ENCODE results near the gene SLC4A2.

Gene SLC4A2

DNA sequence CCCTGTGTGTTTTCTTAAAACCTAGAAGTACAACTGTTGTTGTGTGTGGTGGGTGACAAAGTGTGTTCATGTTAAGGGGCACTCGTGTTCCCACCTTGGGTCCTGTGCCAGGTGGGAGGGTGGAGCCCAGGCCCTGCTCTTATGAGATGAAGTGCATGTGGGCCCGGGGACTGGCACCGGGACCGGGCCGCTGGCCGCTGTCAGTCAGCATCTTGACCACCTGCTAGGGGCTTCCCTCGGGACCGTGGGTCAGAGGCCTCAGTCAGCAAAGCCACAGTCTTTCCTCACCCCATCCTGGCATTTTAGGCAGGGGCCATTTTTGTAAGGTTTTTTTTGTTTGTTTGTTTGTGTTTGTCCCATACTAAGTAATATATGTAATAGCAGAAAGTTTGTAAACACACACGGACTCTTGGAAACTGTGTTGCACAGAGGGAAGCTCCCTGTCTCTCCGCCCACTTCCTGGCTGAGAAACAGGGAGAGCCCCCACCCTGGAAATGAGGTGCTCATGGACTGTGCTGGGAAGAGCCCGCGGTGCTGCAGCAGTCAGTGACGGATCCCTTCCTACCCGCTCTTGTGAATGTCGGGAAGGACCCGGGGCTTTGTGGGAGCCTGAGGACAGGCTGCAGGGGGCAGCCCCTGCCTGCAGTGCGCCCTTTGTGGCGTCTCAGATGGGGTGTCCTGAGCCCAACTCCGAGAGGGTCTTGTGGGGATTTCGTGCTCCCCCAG, 40.3 kb downstream of the SLC4A2 start:
- no peak for DNase-seq

GRCh38 chr7:151100921-151101320, 41.5 kb downstream of the SLC4A2 start:
- DNase-seq = no peak

DNA sequence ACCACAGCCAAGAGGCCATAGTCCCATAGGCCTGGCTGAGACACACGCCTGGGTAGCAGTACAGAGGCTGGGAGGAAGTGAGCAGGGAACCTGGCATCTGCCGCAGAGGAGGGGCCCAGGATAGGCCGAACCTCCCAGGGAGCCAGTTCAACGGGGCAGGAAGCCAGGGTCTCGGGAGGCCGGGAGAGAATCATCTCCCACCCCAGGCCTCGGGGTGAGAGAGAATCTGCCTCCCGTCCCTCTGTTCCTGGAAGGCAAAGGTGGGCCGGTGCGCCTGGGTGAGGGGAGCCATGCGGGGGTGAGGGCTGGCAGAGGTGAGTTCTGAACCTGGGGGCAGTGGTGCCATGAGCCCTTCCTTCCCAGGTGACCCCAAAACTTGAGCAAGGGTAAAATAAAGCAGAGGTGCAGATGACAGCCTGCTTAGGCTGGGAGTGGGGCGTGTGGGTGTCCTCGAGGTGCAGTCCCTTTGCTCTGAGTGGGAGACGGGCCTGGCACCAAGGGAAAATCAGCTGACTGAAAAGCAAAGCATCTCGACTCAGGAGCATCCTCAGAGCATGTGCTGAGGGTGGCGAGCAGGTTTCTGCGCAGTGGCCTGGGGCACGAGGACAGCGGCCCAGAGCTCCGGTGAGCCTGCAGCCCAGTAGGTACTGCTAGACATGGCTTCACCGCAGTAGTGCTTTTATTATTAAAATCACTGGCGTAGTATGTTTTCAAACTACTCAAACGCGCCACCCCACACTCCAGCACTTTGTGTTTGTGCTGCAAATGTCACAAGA, 42.4 kb downstream of the SLC4A2 start:
- DNase-seq = no peak

DNA sequence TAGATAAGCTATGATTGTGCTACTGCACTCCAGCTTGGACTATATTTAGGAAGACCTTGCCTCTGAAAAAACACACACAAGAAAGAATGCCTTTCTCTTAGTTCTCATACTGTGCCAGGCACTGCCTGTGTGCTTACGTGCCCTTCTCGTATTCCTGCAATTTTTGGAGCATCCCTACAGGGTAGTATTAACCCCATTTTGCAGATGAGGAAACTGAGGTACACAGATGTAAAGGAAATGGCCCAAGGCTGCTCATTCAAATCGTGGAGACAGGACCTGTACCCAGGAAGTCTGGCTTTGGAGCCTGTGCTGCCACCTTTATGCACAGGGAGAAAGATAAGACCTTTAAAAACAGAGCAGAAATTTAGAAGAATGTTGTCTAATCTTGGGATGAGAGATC, 43.6 kb downstream of the SLC4A2 start:
- no peak for DNase-seq

- DNase-seq = no peak
These were observed 44.6 kb downstream of the SLC4A2 start for GRCh38 chr7:151103973-151104372.

DNA sequence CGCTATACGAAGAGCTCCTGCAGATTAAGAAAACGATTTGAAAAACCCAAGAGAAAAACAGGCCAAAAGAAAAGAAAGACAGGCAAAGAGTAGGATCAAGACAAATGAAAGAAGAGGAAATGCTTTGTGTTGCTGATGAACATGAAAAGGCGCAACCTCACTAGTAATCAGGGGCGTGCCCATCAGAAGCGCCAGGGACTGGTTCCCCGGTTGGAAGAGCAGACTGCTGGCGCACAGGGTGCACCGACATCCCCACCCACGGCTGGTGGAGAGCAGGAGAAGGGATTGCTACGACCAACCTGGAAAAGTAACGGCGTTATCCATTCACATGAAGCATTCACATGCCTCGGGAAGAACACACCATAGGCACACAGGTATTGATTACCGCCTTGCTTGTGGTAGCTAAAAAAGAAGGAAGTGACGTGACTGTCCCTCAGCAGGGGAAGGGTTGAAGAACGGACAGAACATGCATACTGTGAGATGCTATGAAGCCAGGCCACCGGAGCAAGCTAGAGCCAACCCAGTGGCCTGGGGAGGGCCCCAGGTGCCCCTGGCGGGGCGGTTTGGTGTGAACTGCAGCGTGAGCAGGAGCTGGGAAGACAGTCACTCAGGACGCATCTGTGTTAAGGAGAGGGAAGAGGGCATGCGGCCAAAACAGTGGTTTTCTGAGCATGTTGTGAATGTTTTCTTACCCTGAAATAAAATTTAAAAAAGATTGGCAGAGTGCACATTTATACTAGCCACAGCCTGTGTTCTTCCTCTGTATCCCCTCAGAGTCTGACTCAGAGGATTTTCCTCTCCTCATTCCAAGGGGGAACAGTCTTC, 45.2 kb downstream of the SLC4A2 start:
- DNase-seq = no peak

GRCh38 chr7:151107882-151108281, 48.5 kb downstream of the SLC4A2 start:
- DNase-seq = no peak

GRCh38 chr7:151109094-151110048, 50.0 kb downstream of the SLC4A2 start:
- no peak for DNase-seq

DNA sequence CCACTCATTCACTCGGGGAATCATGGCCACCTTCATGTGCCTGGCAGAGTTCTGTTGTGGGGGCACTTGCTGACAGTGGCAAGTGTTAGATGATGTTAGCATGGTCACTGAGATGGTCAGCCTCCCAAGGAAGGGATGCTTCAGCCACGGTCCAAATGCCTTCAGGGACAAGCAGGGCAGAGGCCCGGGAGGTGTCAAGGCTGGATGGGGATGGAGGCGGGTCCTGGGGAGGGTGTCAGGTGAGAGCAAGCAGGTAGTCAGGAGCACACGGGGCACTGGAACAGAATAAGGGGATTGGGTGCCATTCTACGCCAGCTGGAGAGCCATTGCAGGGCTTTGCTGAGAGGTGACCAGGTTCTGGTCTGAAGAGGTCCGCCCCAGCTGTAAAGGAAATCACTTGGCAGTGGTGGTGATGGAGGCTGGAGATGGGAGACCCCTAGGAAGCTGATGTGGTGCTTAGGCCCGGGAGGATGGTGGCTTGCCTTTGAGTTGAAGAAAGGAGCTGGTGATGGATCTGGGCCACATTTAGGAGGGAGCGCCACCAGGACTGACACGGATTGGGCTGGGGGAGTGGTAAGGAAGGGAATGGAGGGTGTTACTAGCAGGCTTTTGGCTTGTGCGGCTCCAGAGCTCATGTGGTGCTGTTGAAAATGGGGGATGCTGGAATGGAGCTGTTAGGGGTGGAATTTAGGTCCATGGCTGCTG, 51.0 kb downstream of the SLC4A2 start:
- DNase-seq = no peak

- peak; percentile 16 for DNase-seq
These were observed 51.7 kb downstream of the SLC4A2 start for GRCh38 chr7:151110941-151111645.

GRCh38 chr7:151113344-151114150, 54.2 kb downstream of the SLC4A2 start:
- no peak for DNase-seq

GRCh38 chr7:151114151-151115090, 55.0 kb downstream of the SLC4A2 start:
- DNase-seq = no peak

DNA sequence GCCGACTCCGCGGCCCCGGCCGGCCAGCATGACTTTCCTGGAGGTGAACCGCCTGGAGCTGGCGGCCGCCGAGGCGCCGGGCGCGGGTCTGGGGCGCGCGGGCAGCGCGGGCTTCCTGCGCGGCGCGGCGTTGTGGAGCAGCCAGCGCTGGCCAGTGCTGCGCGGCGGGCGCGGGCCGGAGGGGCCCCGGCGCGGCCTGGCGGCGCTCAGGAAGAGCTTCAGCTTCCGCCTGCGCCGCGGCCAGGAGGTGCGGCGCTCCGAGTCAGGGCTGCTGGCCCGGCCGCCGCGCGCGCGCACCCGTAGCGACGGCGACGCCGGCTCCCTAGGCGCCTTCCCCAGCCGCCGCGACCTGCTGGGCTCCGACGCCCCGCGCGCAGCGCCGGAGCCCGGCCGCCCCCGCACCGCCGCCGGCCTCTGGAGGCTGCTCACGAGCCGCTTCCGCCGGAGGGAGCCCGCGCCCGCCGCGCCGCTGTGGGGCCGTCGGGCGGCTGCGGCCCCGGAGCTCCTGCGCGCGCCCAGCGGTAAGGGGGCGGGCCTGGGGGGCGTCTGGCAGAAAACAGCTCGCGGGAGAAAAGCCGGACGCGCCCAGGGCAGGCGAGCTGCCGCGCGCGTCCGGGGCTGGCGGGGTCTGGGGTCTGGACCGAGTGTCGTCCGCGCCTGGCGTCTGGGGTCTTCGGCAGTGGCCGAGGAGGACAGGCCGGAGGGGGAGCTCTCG, 55.9 kb downstream of the SLC4A2 start:
- no peak for DNase-seq

DNA sequence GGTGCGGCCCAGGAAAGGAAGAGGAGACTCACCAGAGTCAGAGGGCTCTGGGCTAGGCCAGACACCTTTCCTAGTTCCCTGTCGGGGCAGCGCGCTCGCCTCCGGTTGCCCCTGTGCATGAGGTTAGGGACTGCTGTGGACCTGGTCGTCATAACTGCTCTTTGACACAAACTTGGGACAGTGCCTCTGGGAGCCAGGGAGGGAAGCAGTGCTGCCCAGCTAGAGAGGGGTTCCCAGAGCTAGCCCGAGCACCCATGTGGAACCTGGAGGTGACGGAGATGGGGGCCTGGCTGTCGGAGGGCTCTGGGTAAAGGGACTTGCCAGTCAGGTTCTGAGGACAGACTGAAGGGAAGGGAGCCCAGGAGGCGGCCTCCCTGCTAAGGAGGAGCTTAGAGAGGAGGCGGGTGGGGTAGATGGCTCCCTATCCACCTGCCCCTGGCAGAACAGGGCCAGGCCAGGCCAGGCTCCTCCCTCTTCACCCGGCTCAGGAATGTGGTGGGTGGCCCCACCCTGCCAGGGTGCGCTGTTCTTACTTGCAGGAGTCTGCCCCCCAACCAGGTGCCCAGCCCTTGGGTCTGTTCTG, 56.5 kb downstream of the SLC4A2 start:
- no peak for DNase-seq

GRCh38 chr7:151116603-151117440, 57.4 kb downstream of the SLC4A2 start:
- no peak for DNase-seq

- no peak for DNase-seq
These were observed 58.2 kb downstream of the SLC4A2 start for GRCh38 chr7:151117565-151117964.
